Activated CD8-positive, alpha-beta memory T cell treated with anti-CD3 and anti-CD28 coated beads for 48 hours (primary cell): Measurements from ENCODE around the gene CNKSR2.

Experiments
- DNase-seq, 3 experiments: peaks; one replicate each; pipeline ENCODE4 v3.0.0-alpha.2; 2020; ENCODE audit warnings: low read depth in 2 of 3, low spot score in 2 of 3

The CNKSR2 gene

GRCh38 chrX:21606002-21606401 lies 231.8 kb downstream of the CNKSR2 start:
- no peak for DNase-seq

GRCh38 chrX:21610168-21610567 lies 235.9 kb downstream of the CNKSR2 start:
- no peak for DNase-seq

- no peak for DNase-seq
Measured at GRCh38 chrX:21612154-21612553, 237.9 kb downstream of the CNKSR2 start.

GRCh38 chrX:21616386-21616785 lies 242.2 kb downstream of the CNKSR2 start:
- DNase-seq, result no peak

GRCh38 chrX:21620234-21620633 lies 246.0 kb downstream of the CNKSR2 start:
- no peak for DNase-seq

- DNase-seq, result no peak
Measured at GRCh38 chrX:21623778-21624501, 249.7 kb downstream of the CNKSR2 start.

- DNase-seq, result no peak
Measured at GRCh38 chrX:21632027-21632426, 257.8 kb downstream of the CNKSR2 start.

- DNase-seq, result no peak
Measured at GRCh38 chrX:21638311-21638710, 264.1 kb downstream of the CNKSR2 start.

- DNase-seq, result no peak
Measured at GRCh38 chrX:21639775-21640174, 265.6 kb downstream of the CNKSR2 start.

GRCh38 chrX:21645431-21645830 lies 271.2 kb downstream of the CNKSR2 start:
- no peak for DNase-seq

GRCh38 chrX:21645886-21646285 lies 271.7 kb downstream of the CNKSR2 start:
- DNase-seq, result no peak

- DNase-seq, result no peak
Measured at GRCh38 chrX:21655901-21656586, 281.8 kb downstream of the CNKSR2 start.

- no peak for DNase-seq
Measured at GRCh38 chrX:21656587-21657317, 282.5 kb downstream of the CNKSR2 start.

GRCh38 chrX:21657318-21658151 lies 283.3 kb downstream of the CNKSR2 start:
- no peak for DNase-seq

- no peak for DNase-seq
Measured at GRCh38 chrX:21658152-21658737, 284.0 kb downstream of the CNKSR2 start, which contains the start of gene KLHL34. KLHL34 (minus strand) TSS chrX:21658330; CDS start chrX:21657788, 542 bp downstream.

GRCh38 chrX:21658746-21659145 lies 284.5 kb downstream of the CNKSR2 start:
- DNase-seq, result no peak

- DNase-seq, result no peak
Measured at GRCh38 chrX:21659320-21659719, 285.1 kb downstream of the CNKSR2 start.

- no peak for DNase-seq
Measured at GRCh38 chrX:21660156-21660555, 285.9 kb downstream of the CNKSR2 start.

GRCh38 chrX:21661316-21661715 lies 287.1 kb downstream of the CNKSR2 start:
- no peak for DNase-seq

GRCh38 chrX:21662761-21663160 lies 288.5 kb downstream of the CNKSR2 start:
- DNase-seq, result no peak

GRCh38 chrX:21666252-21666651 lies 292.0 kb downstream of the CNKSR2 start:
- DNase-seq, result no peak
